GM19455 (cell line): ENCODE measurements around the gene RAP1GAP.
"Not testable (repeated sequence)": the region's sequence is repeated elsewhere in the genome, so short reads cannot be mapped to it uniquely, and the experiment has no call there.

ENCODE experiments used
- ATAC-seq: cut with Tn5 transposase; IDR thresholded peaks from one replicate; pipeline ENCODE4 v1.9.1; 2021; ENCODE audit not compliant: unreplicated experiment

RAP1GAP gene

DNA sequence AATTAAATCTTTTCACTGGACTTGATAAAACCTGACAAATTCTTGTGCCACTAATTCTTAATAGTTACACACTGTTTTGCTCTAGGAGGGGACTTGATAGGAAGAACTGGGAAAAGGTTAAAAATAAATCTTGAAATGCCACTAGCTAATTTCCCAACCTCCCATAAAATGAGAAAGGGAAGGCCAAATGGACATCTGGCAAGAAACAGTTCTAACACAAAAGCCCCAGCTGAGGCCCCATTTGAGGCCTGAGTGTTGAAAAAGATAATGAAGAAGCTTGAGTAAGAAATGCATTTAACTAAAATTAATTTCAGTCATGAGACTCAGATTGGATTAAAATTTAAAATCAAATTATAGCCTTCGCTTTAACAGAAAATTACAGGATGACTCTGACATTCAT, 11.2 kb upstream of the RAP1GAP start:
- no peak for ATAC-seq

- no peak for ATAC-seq
These were observed 8.0 kb upstream of the RAP1GAP start for GRCh38 chr1:21677168-21677567.

DNA sequence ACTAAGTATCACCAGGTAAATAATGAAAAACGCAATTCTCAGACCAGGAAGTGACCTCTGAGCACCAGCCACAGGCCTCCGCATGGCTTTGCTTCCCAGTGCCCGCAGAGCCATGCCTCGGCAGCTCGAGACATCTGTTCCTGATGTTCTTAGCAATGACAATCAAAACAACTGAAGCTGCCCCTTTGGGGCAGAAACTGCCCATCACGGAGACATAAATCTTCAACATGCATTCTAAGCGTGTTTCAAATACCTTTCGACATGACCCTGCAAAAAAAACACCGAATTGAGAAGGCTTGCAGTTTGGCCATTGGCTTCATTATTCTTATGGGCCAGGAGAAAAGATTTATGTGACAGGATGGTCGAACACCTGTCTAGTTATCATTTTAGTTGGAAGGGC, 5.8 kb upstream of the RAP1GAP start:
- no peak for ATAC-seq

- ATAC-seq, result not testable (repeated sequence)
These were observed 4.7 kb upstream of the RAP1GAP start for GRCh38 chr1:21673853-21674252.

GRCh38 chr1:21673277-21673780, 4.2 kb upstream of the RAP1GAP start:
- no peak for ATAC-seq

GRCh38 chr1:21672478-21673276, 3.5 kb upstream of the RAP1GAP start:
- ATAC-seq, result no peak

DNA sequence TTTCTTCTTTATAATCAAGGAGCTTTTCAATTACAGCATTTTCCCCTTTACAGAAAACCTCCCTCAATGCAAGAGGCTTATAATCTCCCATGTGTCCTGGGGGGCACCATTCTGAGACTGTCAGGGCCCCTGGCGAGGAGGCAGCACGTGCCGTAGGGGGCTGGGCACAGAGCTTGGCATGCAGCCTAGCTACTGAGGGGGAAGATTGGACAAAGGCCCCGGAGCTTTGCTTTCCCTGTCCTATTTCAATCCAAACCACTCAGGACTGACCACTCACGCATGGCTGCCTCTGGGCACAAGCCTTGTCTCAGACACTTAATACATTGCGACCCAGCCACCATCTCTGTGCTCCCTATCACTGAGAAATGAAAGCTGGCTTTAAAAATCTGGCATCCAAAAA, 2.8 kb upstream of the RAP1GAP start:
- no peak for ATAC-seq

DNA sequence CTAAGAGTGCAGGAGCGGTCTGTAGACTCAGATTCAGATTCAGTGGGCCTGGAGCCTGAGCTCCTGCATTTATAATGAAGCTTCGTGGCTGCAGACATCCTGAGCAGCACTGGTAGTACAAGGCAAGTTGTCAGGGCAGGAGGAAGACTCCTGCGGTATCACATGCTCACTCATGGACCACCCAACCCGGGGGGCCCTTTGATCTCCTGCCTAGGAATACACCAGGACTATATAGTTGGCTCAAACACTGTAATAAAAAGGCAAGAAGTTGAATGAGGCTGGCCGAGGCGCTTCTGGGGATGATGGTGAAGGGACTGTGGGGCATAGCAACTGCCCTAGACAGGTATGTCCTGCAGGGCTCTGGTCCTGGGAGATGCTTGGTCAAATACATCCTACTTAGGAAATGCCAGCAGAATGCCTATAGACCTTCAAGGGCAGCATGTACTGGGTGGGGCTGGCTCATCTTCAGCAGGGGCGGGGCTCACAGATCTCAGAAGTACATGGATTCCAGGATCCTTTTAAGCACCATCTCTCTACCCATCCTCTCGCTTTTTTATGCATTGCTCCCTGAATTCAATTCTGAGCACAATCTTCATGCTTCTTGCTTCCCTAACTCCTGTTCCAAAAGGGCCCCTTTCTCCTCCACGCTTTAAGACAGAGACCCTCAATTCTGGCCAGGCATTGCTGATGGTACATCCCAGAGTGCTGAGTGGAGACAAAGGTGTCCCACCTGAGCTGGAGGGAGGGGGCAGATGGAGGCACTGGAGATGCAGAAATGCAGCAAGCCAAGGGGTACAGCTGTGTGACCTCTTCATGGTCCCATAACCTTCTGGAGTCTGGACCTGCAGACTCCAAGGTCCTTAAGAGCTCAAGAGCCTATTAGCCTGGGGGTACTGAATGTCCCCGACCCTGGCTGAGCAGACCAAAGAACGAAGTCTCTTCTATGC, 2.1 kb upstream of the RAP1GAP start:
- no peak for ATAC-seq

DNA sequence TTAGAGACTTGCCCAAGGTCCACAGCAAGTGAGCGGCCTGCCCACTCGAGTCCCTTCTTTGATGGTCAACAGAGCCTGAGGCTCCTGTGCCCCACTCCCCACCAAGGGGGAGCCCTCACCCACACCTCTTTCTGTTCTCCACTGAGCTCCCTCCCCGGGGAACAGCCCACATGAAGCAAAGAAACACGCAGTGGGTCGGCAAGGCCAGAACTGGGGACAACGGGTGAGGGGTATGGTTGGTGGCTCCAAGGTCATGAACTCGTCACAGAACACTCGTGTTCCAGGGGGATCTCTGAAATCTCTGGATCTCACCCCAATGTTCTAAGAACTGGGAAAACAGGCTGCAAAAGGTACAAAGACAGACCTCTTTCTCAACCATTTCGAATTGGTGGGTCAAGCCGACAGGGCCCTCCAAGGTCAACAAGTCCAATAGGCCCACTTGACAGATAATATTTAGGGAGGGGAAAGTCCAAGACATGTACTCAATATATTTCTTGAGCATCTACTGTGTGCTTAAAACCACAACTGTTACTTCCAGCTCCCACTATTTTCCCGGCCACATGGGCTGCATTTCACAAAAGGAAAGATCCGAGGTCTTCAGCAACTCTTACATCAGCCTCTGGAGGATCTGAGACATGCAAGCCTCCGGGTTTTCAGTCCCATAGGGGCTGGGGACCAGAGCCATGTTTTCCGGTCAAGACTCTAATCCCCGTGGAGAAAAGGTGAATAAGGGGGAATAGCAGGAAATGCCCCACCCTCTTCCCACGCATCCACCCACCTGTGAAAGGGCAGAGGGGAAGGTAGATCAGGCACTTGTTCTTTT, 1.1 kb upstream of the RAP1GAP start:
- ATAC-seq, result no peak

- no peak for ATAC-seq
These were observed 253 bp downstream of the RAP1GAP start for GRCh38 chr1:21668951-21669257.

- ATAC-seq, result no peak
These were observed 766 bp downstream of the RAP1GAP start for GRCh38 chr1:21668232-21668950.

GRCh38 chr1:21667348-21668231, 1.6 kb downstream of the RAP1GAP start:
- no peak for ATAC-seq

- no peak for ATAC-seq
These were observed 2.4 kb downstream of the RAP1GAP start for GRCh38 chr1:21666576-21667320.

- ATAC-seq, result no peak
These were observed 3.2 kb downstream of the RAP1GAP start for GRCh38 chr1:21665711-21666575.

DNA sequence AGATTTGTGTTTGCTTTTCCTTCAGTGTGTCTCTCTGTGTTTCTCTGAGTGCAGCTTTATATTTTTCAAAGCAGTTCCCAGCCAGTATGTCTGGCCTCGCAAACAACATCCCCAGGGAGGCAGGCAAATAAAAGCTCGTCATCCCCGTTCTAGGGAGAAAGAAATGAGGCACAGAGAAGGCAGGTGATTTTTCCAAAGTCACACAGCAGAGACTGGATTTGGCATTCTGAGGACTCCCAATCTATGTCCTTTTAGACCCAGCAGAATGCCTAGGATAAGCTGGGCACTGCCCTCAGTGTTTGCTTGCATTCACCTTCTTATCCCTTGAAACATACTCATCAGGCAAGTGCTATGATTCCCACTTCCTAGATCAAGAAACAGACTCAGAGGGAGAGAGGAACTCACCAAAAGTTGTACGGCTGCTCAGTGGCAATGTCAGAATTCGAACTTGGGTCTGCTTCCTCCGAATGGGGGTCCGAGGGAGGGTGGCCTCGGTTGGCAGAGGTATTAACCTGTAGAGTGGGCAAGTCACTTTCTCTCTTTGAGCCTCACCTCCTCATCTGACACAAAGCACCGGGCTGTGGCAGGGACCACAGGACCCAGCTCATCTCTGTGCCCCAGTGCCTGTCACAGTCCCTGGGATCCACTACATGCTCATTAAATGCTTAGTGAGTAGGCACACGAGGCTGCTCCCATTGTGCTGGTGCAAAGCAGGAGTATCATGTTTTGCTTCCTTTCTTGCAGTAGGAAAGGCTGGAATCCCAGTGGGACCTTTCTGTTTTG, 4.2 kb downstream of the RAP1GAP start:
- ATAC-seq, result no peak

GRCh38 chr1:21663951-21664805, 5.0 kb downstream of the RAP1GAP start:
- no peak for ATAC-seq
